NCI-H2227 (cell line): ENCODE data around the gene PRKAR1A.
"Not testable (repeated sequence)": the region's sequence is repeated elsewhere in the genome, so short reads cannot be mapped to it uniquely, and the experiment has no call there.

ENCODE experiments used
- DNase-seq: peaks from one replicate; lab custom pipeline; 2025; ENCODE audit not compliant: unreplicated experiment; lab: John Stamatoyannopoulos, UW

PRKAR1A gene

GRCh38 chr17:68512247-68512959 lies at the start of gene PRKAR1A:
TSS of gene PRKAR1A (plus strand) at chr17:68512430. CDS start at chr17:68515400, 2,970 bp downstream.
- peak; percentile 97 for DNase-seq

GRCh38 chr17:68463211-68464019 lies 48.8 kb upstream of the PRKAR1A start:
- DNase-seq, result no peak

GRCh38 chr17:68468334-68468733 lies 43.9 kb upstream of the PRKAR1A start:
- DNase-seq, result no peak

GRCh38 chr17:68468788-68469187 lies 43.4 kb upstream of the PRKAR1A start:
- no peak for DNase-seq

- no peak for DNase-seq
These were observed 41.3 kb upstream of the PRKAR1A start for GRCh38 chr17:68470961-68471360.

GRCh38 chr17:68480885-68481284 lies 31.3 kb upstream of the PRKAR1A start:
- DNase-seq, result no peak

GRCh38 chr17:68482576-68483041 lies 29.6 kb upstream of the PRKAR1A start:
- DNase-seq, result no peak

GRCh38 chr17:68484458-68484857 lies 27.8 kb upstream of the PRKAR1A start:
- no peak for DNase-seq

GRCh38 chr17:68489919-68490318 lies 22.3 kb upstream of the PRKAR1A start:
- no peak for DNase-seq

GRCh38 chr17:68491381-68492231 lies 20.6 kb upstream of the PRKAR1A start:
- DNase-seq, result no peak

- not testable (repeated sequence) for DNase-seq
These were observed 19.7 kb upstream of the PRKAR1A start for GRCh38 chr17:68492394-68493054.

- no peak for DNase-seq
These were observed 17.1 kb upstream of the PRKAR1A start for GRCh38 chr17:68495081-68495480.

GRCh38 chr17:68497885-68498319 lies 14.3 kb upstream of the PRKAR1A start:
- no peak for DNase-seq

- DNase-seq, result no peak
These were observed 13.5 kb upstream of the PRKAR1A start for GRCh38 chr17:68498479-68499326.

GRCh38 chr17:68499587-68499986 lies 12.6 kb upstream of the PRKAR1A start:
- no peak for DNase-seq

- no peak for DNase-seq
These were observed 11.2 kb upstream of the PRKAR1A start for GRCh38 chr17:68501074-68501473.

- DNase-seq, result no peak
These were observed 6.3 kb upstream of the PRKAR1A start for GRCh38 chr17:68505951-68506350.

GRCh38 chr17:68507576-68507975 lies 4.7 kb upstream of the PRKAR1A start:
- DNase-seq, result no peak

GRCh38 chr17:68509141-68510057 lies 2.8 kb upstream of the PRKAR1A start:
- no peak for DNase-seq
